Parathyroid adenoma (tissue), 2 donors: ENCODE measurements around the gene EPHB2.

ENCODE experiments used
- H2AFZ ChIP-seq: fragments of 300-600 bp; sonication (generic); one replicate; pipeline ENCODE4 v1.7.0; 2017; ENCODE audit warnings: antibody characterized with exemption, mild to moderate bottlenecking
- H3K27ac ChIP-seq: fragments of 300-600 bp; sonication (generic); one replicate; pipeline ENCODE4 v1.7.0; 2017
- H3K27me3 ChIP-seq: fragments of 300-600 bp; sonication (generic); one replicate; pipeline ENCODE4 v1.7.0; 2017; ENCODE audit warnings: low read length; ENCODE audit not compliant: control insufficient read depth, insufficient read depth
- H3K36me3 ChIP-seq: fragments of 300-600 bp; sonication (generic); one replicate; pipeline ENCODE4 v1.7.0; 2017; ENCODE audit warnings: low read length; ENCODE audit not compliant: control insufficient read depth, insufficient read depth
- H3K4me1 ChIP-seq: fragments of 300-600 bp; sonication (generic); one replicate; pipeline ENCODE4 v1.7.0; 2017; ENCODE audit warnings: control low read depth
- H3K4me2 ChIP-seq: fragments of 300-600 bp; sonication (generic); one replicate; pipeline ENCODE4 v1.7.0; 2017; ENCODE audit warnings: low read length
- H3K4me3 ChIP-seq: fragments of 300-600 bp; sonication (generic); one replicate; pipeline ENCODE4 v1.7.0; 2017; ENCODE audit warnings: low read depth, low read length
- H3K79me2 ChIP-seq: fragments of 300-600 bp; sonication (generic); one replicate; pipeline ENCODE4 v1.7.0; 2017; ENCODE audit warnings: control low read depth
- H3K9ac ChIP-seq: fragments of 300-600 bp; sonication (generic); one replicate; pipeline ENCODE4 v1.7.0; 2017; ENCODE audit warnings: mild to moderate bottlenecking
- H3K9me3 ChIP-seq: fragments of 300-600 bp; sonication (generic); one replicate; pipeline ENCODE4 v1.7.0; 2017; ENCODE audit warnings: low read length; ENCODE audit not compliant: control insufficient read depth
- TF ChIP-seq, protein P1 (sequence below): fragments of 300-600 bp; sonication (generic); IDR thresholded peaks from one replicate; pipeline ENCODE4 v1.7.0; 2017; ENCODE audit warnings: antibody characterized with exemption, mild to moderate bottlenecking
- donor health status: primary hyperparathyroidism.

EPHB2 gene

DNA sequence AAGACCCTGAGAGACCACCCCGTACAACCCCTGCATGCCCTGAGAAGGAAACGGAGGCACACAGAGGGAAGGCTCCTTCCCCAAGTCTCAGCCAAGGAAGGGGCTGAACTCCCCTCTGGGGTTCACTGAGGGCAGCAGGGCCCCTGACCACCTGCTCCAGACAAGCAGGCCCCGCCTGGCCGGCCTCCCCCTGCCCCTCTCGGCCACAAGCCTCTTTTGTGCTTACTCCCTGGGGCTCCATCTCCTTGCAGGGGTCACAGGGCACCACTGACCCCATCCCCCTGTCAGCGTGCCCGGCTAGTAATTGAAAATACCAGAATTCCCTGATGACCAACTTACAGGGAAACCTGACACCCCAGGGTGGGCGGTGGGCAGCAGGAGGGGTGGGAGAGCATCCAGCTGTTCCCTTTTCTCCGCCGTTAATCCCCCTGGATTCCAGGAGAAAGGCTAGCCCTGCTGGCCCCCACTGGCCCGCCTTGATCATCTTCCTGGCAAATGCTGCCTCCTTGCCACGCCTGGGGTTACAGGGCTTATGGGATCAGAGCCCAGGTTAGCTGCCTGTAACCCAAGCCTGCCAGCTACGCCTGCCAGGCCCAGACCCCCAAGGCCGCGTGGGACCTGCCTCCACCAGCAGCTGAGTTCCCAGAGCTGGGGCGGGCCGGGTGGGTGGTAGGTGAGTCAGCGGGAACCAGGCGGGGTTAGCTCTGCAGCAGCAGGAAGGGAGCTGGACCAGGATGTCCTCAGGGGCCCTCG is 165.9 kb downstream of the EPHB2 start:
- Histone ChIP-seq H3K36me3 (no peaks in the 10 kb centered on the region), H3K4me1 (no peaks in the 10 kb centered on the region), H3K4me2 (no peak overlapping the region), H3K9ac (no peak overlapping the region), H3K9me3 (no peaks in the 10 kb centered on the region), H3K79me2 (no peaks in the 10 kb centered on the region), H3K27ac (no peak overlapping the region), H2AFZ (no peak overlapping the region), H3K4me3 (no peak overlapping the region), H3K27me3 (no peaks in the 10 kb centered on the region)
- TF ChIP-seq, protein P1, sequence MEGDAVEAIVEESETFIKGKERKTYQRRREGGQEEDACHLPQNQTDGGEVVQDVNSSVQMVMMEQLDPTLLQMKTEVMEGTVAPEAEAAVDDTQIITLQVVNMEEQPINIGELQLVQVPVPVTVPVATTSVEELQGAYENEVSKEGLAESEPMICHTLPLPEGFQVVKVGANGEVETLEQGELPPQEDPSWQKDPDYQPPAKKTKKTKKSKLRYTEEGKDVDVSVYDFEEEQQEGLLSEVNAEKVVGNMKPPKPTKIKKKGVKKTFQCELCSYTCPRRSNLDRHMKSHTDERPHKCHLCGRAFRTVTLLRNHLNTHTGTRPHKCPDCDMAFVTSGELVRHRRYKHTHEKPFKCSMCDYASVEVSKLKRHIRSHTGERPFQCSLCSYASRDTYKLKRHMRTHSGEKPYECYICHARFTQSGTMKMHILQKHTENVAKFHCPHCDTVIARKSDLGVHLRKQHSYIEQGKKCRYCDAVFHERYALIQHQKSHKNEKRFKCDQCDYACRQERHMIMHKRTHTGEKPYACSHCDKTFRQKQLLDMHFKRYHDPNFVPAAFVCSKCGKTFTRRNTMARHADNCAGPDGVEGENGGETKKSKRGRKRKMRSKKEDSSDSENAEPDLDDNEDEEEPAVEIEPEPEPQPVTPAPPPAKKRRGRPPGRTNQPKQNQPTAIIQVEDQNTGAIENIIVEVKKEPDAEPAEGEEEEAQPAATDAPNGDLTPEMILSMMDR, result no peak

DNA sequence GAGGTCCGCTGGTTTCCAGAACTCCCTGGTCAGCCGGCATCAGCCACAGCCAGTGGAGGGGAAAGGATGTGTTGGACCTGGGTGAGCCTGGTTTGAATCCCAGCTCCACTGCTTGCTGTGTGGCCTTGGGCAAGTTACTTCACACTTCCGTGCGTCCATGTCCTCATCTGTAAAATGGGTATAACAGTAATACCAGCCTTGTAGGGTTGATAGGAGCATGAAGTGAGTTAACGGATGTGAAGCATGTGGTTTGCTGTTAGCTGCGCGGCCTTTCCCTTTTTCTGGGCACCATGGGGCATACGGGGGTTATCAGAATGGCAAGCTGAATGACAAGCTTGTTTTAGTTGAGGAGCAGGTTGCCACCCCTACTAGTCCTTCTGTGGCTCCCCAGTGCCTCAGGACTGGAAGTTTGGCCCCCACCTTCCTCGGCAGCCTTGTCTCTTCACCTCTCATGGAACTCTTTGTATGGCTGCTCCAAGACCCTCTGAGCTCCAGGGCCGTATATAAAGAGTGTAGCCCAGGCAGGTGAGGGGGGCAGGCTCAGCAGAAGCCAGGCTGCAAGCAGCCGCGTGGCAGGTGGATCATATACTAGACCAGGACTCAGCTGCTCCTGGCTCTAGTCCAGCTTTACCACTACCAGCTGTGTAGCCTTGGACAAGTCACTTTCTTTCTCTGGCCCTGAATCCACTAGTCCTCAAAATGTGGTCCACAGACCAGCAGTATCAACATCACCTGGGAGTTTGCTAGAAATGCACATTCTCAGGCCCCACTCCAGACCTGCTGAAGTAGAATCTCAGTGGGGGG is 166.7 kb downstream of the EPHB2 start:
- Histone ChIP-seq H3K27ac (no peak overlapping the region), H3K79me2 (no peaks in the 10 kb centered on the region), H3K4me2 (no peak overlapping the region), H3K9me3 (no peaks in the 10 kb centered on the region), H3K4me3 (no peak overlapping the region), H3K36me3 (no peaks in the 10 kb centered on the region), H3K9ac (no peak overlapping the region), H3K27me3 (no peaks in the 10 kb centered on the region), H3K4me1 (no peaks in the 10 kb centered on the region), H2AFZ (no peak overlapping the region)
- TF ChIP-seq, protein P1, result no peak

DNA sequence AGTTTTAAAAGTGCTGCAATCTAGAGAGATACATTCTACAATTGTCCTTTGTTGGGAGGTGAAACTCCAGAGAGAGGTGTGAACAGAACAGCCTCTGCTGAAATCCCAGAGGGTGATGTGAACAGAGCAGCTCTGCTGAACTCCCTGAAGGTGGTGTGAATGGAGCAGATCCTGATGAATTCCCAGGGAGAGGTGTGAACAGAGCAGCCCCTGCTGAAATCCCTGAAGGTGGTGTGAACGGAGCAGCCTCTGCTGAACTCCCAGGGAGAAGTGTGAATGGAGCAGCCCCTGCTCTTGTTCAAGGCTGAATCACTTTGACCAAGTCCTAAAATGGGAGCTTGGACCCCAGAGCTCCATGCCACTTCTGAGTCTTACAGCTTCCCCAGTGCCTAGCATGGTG is 167.3 kb downstream of the EPHB2 start:
- H3K79me2 ChIP-seq, result no peaks in the 10 kb centered on the region
- H3K27ac ChIP-seq, result no peak overlapping the region
- no peak overlapping the region for H3K9ac ChIP-seq
- H3K9me3 ChIP-seq, result no peaks in the 10 kb centered on the region
- no peaks in the 10 kb centered on the region for H3K27me3 ChIP-seq
- H3K4me1 ChIP-seq, result no peaks in the 10 kb centered on the region
- H2AFZ ChIP-seq, result no peak overlapping the region
- H3K36me3 ChIP-seq, result no peaks in the 10 kb centered on the region
- TF ChIP-seq, protein P1, result no peak
- no peak overlapping the region for H3K4me3 ChIP-seq
- H3K4me2 ChIP-seq, result no peak overlapping the region

GRCh38 chr1:22878626-22879025 is 168.0 kb downstream of the EPHB2 start:
- no peak overlapping the region for H3K9ac ChIP-seq
- no peaks in the 10 kb centered on the region for H3K9me3 ChIP-seq
- no peaks in the 10 kb centered on the region for H3K27me3 ChIP-seq
- no peaks in the 10 kb centered on the region for H3K36me3 ChIP-seq
- no peak overlapping the region for H3K27ac ChIP-seq
- H3K4me1 ChIP-seq, result no peaks in the 10 kb centered on the region
- no peak overlapping the region for H3K4me2 ChIP-seq
- H3K4me3 ChIP-seq, result no peak overlapping the region
- no peaks in the 10 kb centered on the region for H3K79me2 ChIP-seq
- TF ChIP-seq, protein P1, result no peak
- no peak overlapping the region for H2AFZ ChIP-seq
